ENCODE data around the gene GPHN.
A peak's percentile ranks its signal among the peaks of the same experiment; 100 is the strongest.
"Not testable (repeated sequence)": the region's sequence is repeated elsewhere in the genome, so short reads cannot be mapped to it uniquely, and the experiment has no call there.

GPHN gene

DNA sequence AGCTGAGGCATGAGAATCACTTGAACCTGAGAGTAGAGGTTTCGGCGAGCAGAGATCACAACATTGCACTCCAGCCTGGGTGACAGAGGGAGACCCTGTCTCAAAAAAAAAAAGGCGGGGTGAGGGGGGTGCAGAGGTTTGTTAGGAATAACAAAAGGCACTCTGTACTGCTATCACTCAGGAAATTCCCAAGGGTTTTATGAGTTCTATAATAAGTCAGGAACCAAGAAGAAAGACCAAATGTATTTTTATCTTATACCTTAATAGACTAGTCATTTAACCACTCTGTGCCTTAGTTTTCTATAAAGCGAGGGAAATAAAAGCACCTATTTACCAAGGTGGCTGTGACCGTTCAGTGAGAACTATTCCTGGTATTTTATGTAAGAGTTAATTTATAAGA is 319.2 kb downstream of the GPHN start:
- DNase-seq: no peak

GRCh38 chr14:66831173-66831572 is 323.2 kb downstream of the GPHN start:
- DNase-seq: no peak

GRCh38 chr14:66833816-66834215 is 325.9 kb downstream of the GPHN start:
- DNase-seq: no peak

DNA sequence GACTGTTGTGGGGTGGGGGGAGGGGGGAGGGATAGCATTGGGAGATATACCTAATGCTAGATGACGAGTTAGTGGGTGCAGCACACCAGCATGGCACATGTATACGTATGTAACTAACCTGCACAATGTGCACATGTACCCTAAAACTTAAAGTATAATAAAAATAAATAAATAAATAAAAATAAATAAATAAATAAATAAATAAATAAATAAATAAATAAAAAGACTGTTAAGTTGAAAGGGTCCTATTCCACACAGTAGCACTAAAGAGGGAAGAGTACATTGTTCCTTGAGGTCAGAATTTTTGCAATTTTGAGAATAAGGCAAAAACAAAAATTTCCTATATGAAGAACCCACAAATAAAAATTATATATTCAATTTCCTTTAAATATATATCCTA is 329.5 kb downstream of the GPHN start:
- not testable (repeated sequence) for DNase-seq

DNA sequence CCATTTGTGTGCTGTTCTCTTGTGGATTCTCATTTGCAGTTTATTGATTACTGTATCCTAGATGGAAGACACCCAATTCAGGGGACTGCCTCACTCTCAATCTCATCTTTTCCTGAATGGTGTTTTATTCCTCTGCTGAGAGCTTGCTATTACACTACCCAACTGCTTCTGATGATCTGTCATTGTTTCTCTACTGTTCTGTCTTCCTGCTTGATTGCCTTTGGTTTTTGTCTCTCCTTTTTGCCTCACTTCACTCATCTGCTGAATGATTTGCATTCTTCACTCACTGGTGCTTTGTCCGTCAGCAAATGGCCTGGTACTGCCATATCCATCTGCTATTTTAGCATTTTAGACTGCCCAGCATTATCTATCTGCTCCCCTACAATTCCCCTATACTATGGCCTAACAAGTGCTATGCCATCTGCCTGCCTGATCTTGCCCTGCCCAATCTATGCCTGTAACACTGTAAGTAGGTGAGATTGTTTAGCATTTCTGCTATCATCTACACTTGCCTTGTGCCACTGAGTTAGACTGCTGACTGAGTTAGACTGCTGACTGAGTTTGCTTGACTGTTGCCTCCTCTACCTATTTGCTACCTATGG is 335.1 kb downstream of the GPHN start:
- DNase-seq: no peak

- DNase-seq: no peak
Measured at GRCh38 chr14:66850258-66850888, 342.4 kb downstream of the GPHN start.

GRCh38 chr14:66853311-66853710 is 345.4 kb downstream of the GPHN start:
- no peak for DNase-seq

GRCh38 chr14:66857867-66858266 is 349.9 kb downstream of the GPHN start:
- DNase-seq: no peak

DNA sequence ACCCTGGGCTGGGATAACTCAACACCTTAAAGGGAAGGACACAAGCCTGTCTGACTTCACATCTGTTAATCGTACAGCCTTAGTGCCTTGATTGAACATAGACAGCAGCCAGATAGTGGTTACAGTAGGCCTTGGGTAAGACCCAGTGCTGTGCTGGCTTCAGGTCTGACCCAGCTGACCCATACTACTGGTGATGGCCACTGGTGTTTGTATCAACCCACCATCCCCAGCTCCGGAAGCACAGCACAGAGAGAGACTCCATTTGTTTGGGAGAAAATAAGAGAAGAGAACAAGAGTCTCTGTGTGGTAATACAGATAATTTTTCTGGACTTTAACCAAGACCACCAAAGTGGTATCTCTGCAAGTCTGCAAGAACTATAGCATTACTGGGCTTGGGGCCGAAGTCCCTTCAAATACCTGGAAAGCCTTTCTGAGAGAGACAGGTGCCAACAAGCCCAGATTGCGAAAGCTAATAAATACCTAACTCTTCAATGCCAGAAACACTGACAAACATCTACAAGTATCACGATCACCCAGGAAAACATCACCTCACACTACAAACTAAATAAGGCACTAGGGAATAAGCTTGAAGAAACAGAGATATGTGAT is 351.2 kb downstream of the GPHN start:
- no peak for DNase-seq

DNA sequence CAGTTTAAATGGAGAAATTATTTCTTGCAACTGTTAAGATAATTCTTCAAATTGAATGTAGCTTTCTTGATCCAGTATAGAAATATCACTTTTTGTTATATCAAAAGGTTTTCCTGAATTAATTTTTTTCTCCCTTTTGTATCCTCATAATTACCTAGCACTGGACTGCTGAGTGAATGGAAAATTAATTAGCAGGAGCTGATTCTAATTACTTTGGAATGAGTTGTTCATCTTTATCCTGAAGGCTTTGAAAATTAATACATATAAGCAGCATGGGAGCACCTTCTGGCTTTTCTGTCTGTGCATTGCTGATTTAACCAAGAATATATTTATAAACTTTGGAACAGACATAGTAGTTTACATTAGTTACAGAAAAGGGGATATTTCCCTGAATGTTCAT is 373.6 kb downstream of the GPHN start:
- no peak for DNase-seq

- DNase-seq: no peak
Measured at GRCh38 chr14:66884149-66884548, 376.2 kb downstream of the GPHN start.

- DNase-seq: no peak
Measured at GRCh38 chr14:66900719-66901118, 392.8 kb downstream of the GPHN start.

GRCh38 chr14:66910311-66910840 is 402.4 kb downstream of the GPHN start:
- DNase-seq: no peak

DNA sequence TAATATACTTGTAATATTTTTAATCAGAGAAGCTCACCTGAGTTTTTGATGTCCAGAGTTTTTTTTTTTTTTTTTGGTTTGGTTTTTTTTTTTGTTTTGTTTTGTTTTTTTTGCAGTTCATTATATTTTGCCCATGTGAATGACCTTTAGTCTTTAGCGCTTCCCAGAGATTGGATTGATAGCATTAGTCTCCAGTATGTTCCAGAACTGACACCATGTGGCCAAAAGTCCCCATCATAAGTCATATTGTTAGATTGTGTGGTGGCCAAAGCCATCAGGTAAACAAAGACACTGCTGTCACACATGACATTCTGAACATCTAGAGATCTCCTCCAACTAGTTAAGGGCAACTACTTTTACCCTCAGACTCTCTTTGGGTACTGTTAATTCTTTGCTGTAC is 408.5 kb downstream of the GPHN start:
- DNase-seq: no peak

GRCh38 chr14:66918527-66918926 is 410.6 kb downstream of the GPHN start:
- DNase-seq: no peak

GRCh38 chr14:66920196-66920595 is 412.2 kb downstream of the GPHN start:
- DNase-seq: no peak

DNA sequence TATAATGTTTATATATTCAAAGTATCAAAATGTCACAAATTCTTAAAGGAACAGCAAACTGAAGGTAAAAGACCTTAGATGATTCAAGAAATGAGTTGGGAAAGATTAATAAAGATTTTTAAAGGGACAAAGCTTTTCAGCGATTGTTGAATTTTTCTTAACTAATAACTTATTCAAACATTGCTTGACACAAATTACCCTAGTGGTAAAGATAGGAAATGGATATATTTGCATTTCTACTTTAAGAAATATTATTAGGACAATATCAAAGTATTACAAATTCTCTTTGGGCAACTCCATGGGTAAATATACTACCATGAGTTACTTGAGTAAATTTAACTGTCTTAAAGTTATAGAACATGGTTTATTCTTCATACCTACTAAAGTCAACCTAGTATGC is 415.3 kb downstream of the GPHN start:
- DNase-seq: no peak

GRCh38 chr14:66939409-66939808 is 431.5 kb downstream of the GPHN start:
- DNase-seq: no peak

- DNase-seq: peak in 1 of 2 experiments; percentile 10
Measured at GRCh38 chr14:66944872-66945271, 436.9 kb downstream of the GPHN start.

- DNase-seq: no peak
Measured at GRCh38 chr14:66955159-66955558, 447.2 kb downstream of the GPHN start.

DNA sequence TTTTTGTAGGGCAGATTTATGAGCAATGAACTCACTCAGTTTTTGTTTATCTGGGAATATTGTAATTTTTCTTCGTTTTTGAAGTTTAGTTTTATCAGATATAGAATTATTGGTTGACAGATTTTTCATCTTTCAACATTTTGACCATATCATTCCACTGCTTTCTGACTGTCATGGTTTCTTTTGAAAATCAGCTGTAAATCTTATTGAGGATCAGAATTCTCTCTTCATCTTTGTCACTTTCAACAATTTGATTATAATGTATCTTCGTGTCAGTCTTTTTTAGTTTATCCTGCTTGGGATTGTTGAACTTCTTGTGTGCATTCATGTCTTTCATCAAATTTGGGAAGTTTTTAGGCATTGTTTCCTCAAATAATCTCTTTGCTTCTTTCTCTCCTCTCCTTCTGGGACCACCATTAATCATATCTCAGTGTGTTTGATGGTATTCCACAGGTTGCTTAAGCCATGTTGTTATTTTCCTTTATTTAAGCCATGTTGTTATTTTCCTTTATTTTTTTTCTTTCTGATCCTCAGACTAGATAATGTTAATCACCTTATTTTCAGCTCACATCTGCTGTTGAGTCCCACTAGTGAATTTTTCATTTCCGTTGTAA is 451.6 kb downstream of the GPHN start:
- no peak for DNase-seq

- DNase-seq: no peak
Measured at GRCh38 chr14:66965831-66966230, 457.9 kb downstream of the GPHN start.

- no peak for DNase-seq
Measured at GRCh38 chr14:66972469-66972868, 464.5 kb downstream of the GPHN start.

Measured in activated CD4-positive, alpha-beta T cell treated with anti-CD3 and anti-CD28 coated beads, Interleukin-2, amount 50 U/mL, for 48 hours (primary cell).